Stimulated activated CD8-positive, alpha-beta memory T cell treated with anti-CD3 and anti-CD28 coated beads, Interleukin-2, amount 100 ng/mL, for 1 hour (primary cell): ENCODE measurements around the gene MRPL17.

Experiments used
- DNase-seq, 2 donors: peaks; one replicate each; pipeline ENCODE4 v3.0.0-alpha.2; 2020; ENCODE audit warnings: low read depth in 2 of 2

The MRPL17 gene

DNA sequence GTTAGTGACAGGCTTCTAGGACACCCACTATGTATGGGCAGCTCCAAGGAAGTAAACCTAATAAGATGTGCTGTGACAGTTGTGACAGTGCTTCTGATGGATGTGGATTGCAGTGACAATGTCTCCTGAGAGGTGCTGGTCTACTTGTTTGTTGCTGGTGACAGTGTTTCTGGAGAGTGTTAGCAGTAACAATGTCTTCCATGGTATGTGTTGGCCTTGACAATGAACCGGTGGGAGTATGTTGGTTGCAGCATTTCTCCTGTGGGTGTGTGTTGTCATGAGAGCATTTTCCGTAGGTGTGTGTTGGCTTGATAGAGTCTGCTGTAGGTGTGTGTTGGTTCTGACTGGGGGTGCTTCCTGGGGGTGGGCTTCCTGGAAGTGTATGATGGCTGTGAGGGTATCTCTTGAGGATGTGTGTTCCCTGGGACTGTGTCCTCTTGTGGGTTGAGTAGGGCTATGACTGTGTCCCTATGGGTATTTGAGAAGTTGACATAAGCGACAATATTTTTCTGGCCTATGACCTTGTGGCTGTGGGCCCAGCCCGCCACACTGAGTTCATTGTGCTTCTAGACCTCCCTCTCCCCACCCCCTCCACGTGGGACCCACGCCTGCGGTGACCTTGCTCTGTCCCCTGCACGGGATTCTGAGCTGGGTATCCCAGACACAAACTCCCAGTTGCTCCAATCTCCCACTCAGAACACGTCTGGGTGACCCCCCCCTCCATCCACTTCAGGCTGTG lies 28.7 kb downstream of the MRPL17 start:
- no peak for DNase-seq

DNA sequence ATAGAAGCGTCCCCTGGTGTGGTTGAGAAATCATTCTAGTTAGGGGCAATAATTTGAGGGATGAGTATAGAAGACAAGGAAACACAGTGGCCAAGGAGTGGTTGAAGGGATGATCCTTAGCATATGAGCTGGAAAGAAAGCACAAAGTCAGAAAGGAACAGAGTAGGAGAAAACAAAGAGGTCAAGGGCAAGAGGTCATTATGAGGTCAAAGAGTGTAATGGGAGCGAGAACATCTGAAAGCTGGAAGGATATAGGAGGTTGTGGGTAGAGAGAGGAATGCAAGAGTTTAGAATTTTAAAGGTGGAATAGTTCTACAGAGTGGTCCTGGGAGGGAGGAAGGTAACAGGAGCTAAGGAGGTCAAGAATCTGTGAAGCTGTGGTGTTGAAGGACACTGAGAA lies 29.5 kb downstream of the MRPL17 start:
- no peak for DNase-seq

DNA sequence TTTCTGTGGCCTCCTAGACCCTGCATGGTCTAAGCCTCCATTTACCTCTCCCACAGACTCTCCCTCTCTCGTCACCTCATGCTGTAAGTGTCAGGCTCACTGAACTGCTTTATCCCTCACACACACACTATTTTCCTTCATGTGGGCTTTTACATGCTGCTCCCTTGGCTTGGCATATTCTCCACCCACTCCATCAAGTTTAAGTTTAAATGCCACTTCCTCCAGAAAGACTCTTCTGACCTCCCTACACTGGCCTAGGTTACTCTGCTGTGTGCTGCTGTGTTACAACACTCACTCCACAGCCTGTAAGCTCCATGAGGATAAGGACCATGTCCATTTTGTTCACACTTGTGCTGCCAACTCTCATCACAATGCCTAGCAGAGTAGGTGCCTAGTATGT lies 30.0 kb downstream of the MRPL17 start:
- DNase-seq, result no peak

DNA sequence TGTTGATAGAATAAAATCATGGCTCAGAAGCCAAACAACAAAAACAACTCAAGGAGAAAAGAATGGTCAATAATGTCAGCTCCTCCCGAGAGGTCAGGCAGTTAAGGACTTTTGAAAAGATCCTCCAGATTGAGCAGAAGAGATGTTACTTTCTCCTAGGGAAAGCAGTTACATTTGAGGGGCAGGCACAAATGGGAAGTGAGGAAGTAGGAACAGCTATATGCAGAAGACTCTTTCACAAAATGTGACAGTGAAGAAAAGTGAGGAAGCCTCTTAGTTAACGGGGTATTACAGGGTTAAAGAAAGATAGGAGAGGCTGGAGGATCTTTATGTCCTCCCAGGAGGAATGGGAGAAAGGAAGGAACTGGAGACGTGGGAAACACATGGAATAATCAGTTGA lies 31.0 kb downstream of the MRPL17 start:
- DNase-seq, result no peak

DNA sequence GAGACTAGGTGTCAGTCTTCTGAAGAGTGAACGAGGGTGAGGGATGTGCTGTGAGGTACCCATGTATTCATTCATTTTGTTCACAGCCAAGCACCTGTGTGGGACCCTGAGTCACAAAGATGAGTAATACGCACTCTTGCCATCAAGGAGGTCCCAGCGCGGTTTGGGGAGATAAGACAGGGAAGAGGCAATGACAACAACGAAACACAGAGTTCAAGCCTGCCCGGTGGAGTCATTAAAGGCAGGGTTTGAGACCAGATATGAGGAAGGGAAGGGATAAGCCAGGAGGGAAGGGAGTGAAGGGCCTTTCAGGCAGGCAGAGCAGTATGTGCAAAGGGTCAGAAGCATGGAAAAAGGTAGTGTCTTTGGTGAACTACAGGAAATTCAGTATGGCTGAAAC lies 32.2 kb downstream of the MRPL17 start:
- DNase-seq, result no peak

DNA sequence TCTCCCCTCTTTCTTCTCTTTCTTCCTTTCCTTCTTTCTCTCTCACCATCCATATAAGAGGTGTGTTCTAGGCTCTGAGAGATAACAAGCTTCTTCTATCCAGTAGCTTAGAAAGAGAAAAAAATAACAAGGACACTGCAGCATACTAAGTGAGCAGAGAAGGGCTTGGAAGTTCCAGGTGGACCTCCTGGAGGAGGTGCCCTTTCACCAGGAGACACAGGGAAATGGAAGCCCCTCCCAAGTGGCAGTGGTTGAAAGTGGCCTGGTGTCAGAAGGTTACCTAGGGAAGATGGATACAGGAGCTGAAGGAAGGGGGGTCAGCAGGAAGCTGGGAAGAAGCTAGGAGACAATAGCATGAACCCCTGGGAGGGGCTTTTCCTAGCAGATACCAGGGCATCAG lies 33.0 kb downstream of the MRPL17 start:
- DNase-seq, result no peak

DNA sequence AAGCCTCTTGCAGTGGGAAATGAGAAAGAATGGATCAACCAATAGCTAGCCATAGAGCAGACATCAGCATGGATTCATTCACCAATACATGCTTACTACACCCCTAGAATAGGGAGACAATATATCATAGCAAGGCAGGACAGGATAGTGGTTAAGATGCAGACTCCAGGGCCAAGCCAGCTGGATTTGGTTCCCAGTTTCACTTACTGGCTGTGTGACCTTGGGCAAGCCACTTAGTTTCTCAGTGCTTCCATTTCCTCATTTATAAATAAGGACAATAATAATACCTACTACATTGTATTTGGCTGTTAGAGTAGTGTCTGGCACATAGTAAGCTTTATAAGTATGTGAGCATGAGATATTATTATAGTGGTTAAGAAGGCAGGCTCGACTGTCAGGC lies 34.6 kb downstream of the MRPL17 start:
- DNase-seq, result no peak

DNA sequence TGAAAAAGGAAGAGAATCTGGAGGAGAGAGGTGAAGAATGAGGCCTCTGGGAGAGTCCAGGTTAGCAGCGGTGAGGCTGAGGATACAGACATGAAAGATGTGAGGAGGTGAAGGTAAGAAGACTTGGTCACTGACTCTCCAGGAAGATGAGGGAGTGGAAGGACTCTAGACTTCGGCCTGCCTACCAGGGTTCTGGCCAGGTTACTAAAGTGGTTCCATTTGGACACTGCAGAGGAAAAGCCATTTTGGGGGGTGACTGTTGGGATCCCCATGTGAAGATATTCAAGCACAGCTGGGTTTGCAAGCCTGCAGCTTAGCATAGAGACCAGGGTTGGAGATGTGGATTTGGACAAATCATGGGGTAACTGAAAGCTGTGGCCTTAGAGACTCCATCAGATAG lies 35.3 kb downstream of the MRPL17 start:
- DNase-seq, result no peak

DNA sequence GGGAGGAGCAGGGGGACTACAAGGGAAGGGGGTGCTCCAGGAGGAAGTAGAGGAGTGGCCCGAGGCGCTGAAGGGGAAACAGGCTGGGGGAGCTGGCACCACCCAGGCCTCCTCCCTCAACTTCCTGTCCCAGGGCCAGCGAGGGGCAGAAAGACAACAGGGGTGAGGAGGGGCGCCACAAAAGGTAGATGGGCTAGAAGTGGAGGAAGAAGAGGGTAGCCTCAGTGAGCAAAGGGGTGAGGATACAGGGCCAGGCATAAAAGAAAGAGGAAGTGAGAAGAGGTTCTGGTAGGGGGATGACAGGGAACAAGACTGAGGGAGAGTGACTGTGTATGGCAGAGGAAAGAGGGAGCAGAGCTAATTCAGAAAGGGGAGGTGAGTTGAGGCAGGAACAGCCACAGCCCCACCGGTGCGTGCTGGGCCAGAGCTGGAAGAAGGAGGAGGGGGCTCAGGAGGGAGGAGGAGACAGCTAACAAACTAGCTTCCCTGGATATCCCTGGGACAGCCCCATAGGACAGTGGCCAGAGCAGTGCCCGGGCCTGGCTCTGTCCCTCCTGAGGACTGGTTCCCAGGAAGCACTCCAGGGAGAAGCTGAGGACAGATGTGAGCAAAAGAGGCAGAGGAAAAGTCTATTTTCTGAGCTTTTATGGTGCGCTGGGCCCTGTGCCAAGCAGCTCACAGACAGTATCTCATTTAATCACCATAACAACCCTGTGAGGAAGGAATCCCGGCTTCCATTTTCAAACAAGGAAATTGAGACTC lies 36.0 kb downstream of the MRPL17 start:
- no peak for DNase-seq

DNA sequence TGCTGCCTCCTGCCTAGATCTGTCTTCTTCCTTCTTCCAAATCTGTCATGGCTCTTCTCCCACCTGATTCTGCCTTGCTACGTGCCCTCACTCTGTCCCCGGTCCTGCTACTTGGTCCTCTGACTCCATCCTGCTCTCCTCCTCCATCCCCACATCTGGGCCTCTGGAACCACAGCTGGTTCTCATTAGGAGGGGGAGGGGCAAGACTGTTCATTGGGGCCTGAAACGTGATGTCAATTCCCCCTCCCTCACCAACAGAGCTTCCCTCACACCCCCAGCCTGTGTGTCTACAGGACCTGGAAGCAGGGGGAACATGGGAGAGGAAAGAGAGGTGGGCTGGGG lies 36.6 kb downstream of the MRPL17 start:
- no peak for DNase-seq

DNA sequence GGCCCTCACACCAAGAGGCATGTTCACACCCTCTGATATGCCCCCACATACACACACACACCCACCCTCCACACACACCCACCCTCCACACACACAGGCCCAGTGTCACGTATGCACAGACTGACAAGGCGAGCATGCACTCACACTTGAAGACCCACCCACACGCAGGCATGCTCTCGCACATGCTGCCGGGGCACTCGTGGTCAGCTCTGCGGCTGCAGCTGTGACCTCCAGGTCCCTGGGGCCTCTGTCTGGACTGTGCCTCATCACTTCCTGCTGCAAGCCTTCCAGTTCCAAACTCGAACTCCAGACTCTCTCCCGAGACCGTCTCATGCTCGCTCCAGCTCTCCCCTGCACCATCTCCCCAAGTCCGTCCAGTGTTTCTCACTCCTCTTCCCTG lies 37.1 kb downstream of the MRPL17 start:
- no peak for DNase-seq

DNA sequence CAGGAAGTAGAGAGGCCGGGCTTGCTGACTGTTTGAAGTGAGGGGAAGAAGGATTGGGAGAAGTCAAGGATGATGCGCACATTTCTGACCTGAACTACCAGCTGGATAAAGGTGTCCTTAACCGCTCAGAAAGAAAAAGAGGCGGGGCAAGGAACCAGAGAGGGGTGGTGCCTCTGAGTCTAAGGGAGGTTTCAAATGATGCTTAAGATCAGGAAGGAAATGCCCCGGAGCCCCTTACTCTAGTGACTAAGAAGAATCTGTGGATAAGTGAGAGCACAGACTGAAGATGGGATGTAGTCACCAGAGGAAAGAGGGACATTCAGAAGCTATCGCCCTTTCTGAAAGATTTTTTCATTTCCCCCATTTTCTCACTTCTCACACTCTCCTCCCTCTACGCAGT lies 40.2 kb downstream of the MRPL17 start:
- no peak for DNase-seq

DNA sequence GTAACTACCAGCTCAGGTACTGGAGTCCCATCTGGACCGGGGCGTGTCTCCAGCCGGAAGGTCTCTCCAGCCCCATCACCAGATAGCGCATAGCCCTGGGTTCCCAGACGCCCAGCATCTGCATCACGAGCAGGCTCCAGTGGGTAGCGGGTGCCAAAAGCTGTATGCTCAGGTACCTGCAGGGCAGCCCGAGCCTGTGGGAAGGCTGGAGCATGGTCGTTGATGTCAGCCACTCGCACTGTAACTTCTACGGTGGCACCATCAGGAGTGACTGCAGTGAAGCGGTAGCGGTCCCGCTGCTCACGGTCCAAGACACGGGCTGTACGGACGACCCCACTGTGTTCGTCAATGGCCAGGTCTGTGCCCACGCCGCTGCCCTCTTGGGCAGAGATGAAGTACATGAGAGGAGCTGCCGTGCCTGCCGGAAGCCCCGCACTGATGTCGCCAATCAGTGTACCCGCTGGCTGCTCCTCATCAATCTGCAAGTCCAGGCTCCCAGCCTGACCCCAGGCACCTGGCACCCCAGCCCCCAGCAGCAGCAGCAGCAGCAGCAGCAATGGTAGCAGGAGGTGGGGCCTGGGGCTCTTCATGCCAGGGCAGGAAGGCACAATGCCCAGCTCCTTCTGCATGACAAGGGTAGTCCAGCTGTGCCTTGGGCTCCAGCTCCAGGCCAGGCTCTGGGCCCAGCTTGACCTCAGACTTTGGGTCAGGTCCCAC lies 42.0 kb downstream of the MRPL17 start:
- no peak for DNase-seq

DNA sequence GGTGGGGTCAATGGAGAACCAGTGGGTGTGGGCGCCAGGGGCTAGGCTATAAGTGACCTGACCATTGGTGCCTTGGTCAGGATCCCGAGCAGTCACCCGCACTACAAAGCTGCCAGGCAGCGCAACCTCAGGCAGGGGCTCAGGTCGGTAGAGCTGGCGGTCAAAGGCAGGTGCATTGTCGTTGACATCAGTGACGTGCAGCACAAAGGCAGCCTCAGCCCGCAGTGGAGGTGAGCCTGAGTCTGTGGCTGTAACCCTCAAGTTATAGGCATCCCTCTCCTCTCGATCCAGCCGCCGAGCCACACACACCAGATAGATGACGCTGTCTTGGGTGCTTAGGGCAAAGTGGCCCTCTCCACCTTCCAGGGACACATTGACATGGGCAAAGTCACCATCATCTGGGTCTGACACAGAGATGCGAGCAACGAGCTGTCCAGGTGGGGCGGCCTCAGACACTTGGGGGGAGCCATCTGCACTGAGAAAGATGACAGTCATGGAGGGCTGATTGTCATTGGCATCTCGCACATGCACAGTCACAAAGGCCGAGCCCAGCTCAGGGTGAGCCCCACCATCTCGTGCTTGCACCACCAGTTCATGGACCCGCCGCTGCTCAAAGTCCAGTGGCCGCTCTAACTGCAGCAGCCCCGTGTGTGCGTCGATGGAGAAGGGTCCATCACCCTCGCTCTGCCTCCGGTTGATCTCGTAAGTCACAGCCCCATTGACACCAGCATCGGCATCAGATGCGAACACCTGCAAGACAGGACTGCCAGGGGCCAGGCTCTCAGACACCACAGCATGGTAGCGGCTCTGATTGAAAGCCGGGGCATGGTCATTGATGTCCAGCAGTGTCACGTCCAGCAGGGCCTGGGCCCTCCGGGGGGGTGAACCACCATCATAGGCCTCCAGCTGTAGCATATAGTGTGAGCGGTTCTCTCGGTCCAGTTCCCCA lies 42.8 kb downstream of the MRPL17 start:
- DNase-seq, result no peak

DNA sequence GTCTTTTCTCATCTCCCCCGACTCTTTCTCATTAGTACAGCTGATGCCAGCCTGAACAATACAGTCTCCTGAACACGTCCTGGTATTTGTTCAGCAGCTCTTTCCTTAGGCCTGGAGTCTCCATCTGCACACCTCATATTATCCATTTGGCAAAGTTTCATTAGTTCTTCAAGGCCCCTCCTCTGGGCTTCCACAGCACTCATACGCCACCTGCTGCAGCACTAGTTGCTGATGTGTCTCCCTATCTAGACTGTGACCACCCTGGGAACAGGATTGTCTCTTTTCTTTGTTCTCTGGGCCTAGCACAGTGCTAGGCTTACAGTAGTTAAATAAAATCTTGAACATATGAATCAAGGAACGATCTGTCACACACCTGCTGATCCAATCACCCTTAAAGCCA lies 44.7 kb downstream of the MRPL17 start:
- no peak for DNase-seq

DNA sequence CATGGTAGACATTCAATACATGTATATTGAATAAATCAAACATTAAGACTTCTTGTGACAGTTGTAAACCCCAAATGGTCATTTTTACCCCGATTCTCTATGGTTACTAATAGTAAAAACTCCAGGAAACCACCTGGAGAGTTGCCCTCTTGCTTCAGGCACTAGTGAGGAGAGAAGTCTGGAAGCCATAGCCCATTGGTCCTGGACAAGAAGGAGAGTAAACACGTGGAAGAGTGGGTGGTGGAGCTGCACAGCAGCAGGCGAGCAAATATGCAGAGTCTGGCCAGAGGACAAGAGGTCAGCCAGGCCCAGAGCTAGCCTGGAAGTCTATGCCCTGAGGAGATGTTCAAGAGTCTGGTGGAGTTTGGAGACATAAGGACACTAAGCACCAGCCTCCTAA lies 45.3 kb downstream of the MRPL17 start:
- no peak for DNase-seq

DNA sequence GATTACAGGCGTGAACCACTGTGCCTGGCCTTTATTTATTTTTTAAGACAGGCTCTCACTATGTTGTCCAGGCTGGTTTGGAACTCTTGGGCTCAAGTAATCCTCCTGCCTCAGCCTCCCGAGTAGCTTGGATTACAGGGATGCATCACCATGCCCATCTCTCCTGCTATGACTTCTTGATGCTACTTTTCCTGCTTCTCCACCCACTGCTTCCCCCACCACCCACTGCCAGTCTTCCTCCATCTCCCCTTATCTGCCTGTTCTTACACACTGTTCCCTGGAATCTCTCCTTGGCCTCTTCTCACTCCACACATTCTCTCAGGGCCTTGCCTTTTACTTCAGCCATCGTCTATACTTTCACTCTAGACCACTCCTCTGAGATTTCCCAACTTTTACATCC lies 46.7 kb downstream of the MRPL17 start:
- DNase-seq, result no peak

DNA sequence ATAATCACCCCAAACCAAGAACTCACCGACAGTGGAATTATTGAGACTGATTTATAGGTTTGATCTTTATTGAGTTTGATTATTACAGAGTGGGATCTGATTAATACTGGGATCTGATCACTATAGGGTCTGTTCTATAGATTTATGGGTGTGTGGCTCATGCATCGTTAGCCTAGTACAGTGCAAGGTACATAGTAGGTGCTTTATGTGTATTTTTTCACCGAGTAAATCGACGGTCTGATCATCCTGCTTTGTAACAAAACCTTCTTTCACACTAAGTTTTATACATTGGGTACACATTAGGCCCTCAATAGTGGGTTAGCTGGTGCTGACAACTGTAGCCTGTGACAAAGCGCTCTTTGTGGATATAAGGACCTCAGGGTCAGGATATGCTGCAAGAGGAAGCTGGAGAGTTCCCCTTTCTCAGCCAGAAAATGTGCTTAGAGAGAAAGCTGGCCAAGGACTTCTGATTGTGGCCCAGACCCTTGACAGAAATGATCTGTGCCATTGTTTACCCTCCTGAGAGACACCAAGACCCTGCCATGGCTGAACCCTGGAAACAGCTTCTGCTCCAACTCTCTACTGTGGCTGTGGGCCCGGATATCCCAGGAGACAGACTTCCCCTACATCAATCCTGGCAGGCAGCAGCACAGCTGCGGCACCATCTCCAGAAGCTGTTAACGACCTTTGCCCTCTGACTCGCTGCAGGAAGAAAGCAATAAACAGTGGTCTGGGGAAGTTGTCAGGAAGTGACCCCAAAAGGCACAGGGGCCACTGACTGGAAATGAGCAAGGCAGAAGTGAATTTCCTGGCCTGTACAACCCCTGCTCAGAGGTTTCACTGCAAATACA lies 47.8 kb downstream of the MRPL17 start:
- no peak for DNase-seq

DNA sequence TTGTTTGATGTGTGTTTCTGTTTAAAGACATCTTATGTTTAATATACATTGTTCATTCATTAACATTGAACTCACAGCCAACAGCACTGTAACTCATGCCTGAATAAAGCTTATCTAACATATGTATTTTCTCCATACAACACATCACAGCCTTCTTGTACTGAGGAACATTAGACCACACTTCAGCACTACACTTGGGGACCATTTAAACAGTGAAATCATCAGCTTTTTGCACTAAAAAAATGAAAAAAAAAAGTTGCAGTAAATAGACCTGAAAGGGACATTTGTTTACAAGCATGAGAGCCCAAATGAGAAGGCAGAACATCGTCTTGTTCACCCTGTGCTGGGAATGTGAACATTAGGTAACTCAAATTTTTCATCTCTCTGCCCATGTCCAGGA lies 48.6 kb downstream of the MRPL17 start:
- DNase-seq, result no peak

DNA sequence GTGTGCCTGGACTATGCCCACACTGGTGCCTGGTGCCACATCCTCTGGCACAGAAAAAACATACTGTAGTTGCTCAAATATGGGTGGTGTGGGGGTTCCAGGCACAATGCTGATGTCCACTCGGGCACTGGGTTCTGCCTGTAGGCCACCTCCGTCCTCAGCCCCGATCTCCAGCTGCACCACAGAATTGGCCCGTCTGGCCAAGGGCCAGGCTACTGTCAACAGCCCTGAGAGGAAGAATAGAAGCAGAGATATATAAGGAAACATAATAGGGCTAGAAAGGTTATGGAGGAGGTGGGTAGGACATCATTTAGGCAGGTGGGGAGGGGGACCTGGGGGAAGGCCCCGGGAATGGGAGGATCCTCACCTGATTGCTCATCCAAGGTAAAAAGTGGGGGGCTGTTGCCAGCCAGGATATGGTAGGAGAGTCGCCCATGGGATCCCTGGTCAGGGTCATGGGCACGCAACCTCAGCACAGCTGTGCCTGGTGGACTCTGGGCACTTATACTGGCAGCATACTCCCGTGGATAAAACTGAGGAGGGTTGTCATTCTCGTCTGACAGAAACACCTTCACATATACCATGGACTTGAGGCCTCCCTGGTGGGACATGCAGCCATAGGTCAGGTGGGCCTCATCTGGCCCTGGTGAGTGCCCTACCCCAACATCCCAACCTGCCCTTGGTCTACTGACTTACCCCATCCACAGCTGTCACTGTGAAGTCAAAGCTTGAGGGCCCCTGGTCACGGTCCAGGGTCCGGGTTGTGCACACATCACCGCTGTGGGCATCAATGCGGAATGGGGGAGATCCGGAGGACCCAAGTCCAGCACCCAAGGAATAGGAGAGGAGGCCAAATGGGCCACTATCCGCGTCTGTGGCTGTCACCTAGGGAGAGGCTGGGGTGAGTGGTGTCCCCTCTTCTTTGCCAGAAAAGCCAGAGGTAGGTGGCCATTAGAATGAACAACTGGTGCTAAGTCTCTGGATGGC lies 49.4 kb downstream of the MRPL17 start:
- DNase-seq, result no peak
